Keratinocyte (primary cell): ENCODE measurements around the gene RAD54L. TPM values are rescaled to one million over a fixed set of nuclear protein-coding genes. Genes with fewer than 3 reads are reported as not detected.

ENCODE experiments used
- DNase-seq: peaks from one replicate; pipeline ENCODE4 v3.0.0-alpha.2; 2011; ENCODE audit warnings: low read depth, missing footprints, low spot score
- FAIRE-seq: peaks from 2 replicates; lab custom pipeline; 2011; peaks lifted over from hg19 to GRCh38; lab: Jason Lieb, UNC
- H2AFZ ChIP-seq: 2 replicates; pipeline ENCODE4 v1.6.0; 2012; ENCODE audit warnings: low read length, control low read depth, inconsistent platforms; ENCODE audit not compliant: control insufficient read depth
- H3K27ac ChIP-seq: 2 replicates; pipeline ENCODE4 v1.5.1; 2011; ENCODE audit warnings: low read length; ENCODE audit not compliant: control insufficient read depth, insufficient read depth
- H3K27me3 ChIP-seq: 3 replicates; pipeline ENCODE4 v1.6.0; 2011; ENCODE audit warnings: low read length; ENCODE audit not compliant: control insufficient read depth, insufficient read depth; ENCODE audit errors: extremely low read depth
- H3K36me3 ChIP-seq, 2 experiments: 2 replicates in 1 of 2; 3 replicates in 1 of 2; pipeline ENCODE4 v1.5.1; 2011; ENCODE audit warnings: low read length in 2 of 2, mild to moderate bottlenecking in 1 of 2; ENCODE audit not compliant: control insufficient read depth in 2 of 2, insufficient read depth in 2 of 2; ENCODE audit errors: extremely low read depth in 1 of 2
- H3K4me1 ChIP-seq: 3 replicates; pipeline ENCODE4 v1.5.1; 2011; ENCODE audit warnings: low read length; ENCODE audit not compliant: control insufficient read depth, insufficient read depth; ENCODE audit errors: extremely low read depth
- H3K4me2 ChIP-seq: 3 replicates; pipeline ENCODE4 v1.6.0; 2011; ENCODE audit warnings: low read depth, low read length; ENCODE audit not compliant: control insufficient read depth, insufficient read depth; ENCODE audit errors: extremely low read depth
- H3K4me3 ChIP-seq, 3 experiments: fragments of 200-600 bp in 1 of 3; sonication (generic) in 1 of 3; 2 replicates in 2 of 3; 3 replicates in 1 of 3; pipeline ENCODE4 v1.5.1; 2011 to 2016; ENCODE audit warnings: low read length in 3 of 3, mild to moderate bottlenecking in 3 of 3, control low read depth in 2 of 3, inconsistent platforms in 1 of 3, low read depth in 1 of 3, mixed read lengths in 1 of 3, mixed run types in 1 of 3, moderate library complexity in 1 of 3; ENCODE audit not compliant: control insufficient read depth in 2 of 3, insufficient read depth in 2 of 3; ENCODE audit errors: extremely low read depth in 1 of 3
- H3K79me2 ChIP-seq: 2 replicates; pipeline ENCODE4 v1.6.0; 2012; ENCODE audit warnings: low read length; ENCODE audit not compliant: control insufficient read depth, insufficient read depth
- H3K9ac ChIP-seq: 3 replicates; pipeline ENCODE4 v1.6.0; 2011; ENCODE audit warnings: low read length; ENCODE audit not compliant: control insufficient read depth, insufficient read depth; ENCODE audit errors: extremely low read depth
- H3K9me1 ChIP-seq: 3 replicates; pipeline ENCODE4 v1.6.0; 2011; ENCODE audit warnings: low read length; ENCODE audit not compliant: control insufficient read depth, insufficient read depth; ENCODE audit errors: extremely low read depth
- H3K9me3 ChIP-seq: 2 replicates; pipeline ENCODE4 v1.5.1; 2012; ENCODE audit warnings: low read depth, low read length; ENCODE audit not compliant: control insufficient read depth
- H4K20me1 ChIP-seq: 3 replicates; pipeline ENCODE4 v1.6.0; 2011; ENCODE audit warnings: low read length; ENCODE audit not compliant: control insufficient read depth, insufficient read depth; ENCODE audit errors: extremely low read depth
- EZH2 ChIP-seq: IDR thresholded peaks from one replicate; pipeline ENCODE4 v1.6.1; 2012; ENCODE audit warnings: inconsistent platforms, mild to moderate bottlenecking, low read length, moderate library complexity
- dilution Hi-C: fragments of 300-500 bp; cut with MboI; formaldehyde crosslinking; loops from one replicate; pipeline ENCODE4 v1.7.0; 2020; ENCODE audit warnings: low sequenced_read_pairs; ENCODE audit not compliant: extremely low pct_ligation_motif_present
- polyA plus RNA-seq, 5 experiments: library from polyadenylated mRNA; depleted of rRNA in 3 of 5; stranded (reverse) in 3 of 5; stranded (forward) in 1 of 5; unstranded in 1 of 5; fragments of >200 nt; gene quantifications; 1 replicate in 1 of 5; 2 replicates in 3 of 5; 3 replicates in 1 of 5; pipeline versions ENCODE4 v1.2.1 to v1.2.3, GENCODE V29; 2011 to 2012; ENCODE audit warnings: missing spikeins in 2 of 5, low read depth in 1 of 5, low replicate concordance in 1 of 5
- TF ChIP-seq, protein P1 (sequence below), 3 experiments: IDR thresholded peaks in 1 of 3; conservative IDR thresholded peaks in 1 of 3; optimal IDR thresholded peaks in 1 of 3; 2 replicates in 2 of 3; 3 replicates in 1 of 3; pipeline versions ENCODE3 to v1.5.1; 2011; ENCODE audit warnings: low read length in 3 of 3, mild to moderate bottlenecking in 3 of 3, moderate library complexity in 2 of 3, control low read depth in 1 of 3, inconsistent platforms in 1 of 3; ENCODE audit not compliant: insufficient read depth in 2 of 3; ENCODE audit errors: extremely low read depth in 1 of 3

The RAD54L gene
- polyA plus RNA-seq, 1 donor (not counting 4 experiments of a cell fraction or from before 2014, with no cell fraction given) = 3.8 TPM

DNA sequence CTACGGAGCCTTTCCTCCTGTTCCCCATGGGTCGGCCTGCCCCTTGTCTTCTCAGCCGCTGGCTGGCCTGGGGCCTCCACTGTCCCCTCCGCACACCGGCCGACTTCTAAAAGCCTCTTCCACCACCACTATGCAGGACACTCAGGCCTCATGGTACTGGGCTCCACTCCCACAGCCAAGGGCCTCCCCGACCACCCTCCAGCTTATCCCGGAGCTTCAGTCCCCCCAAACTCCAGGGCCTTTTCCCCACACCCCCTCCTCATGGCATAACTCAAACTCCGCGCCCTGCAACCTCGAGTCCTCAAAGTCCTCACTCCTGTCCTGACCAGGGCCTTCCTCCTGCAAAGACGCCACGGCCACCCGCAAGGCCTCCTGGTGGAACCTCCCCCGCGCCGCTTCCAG lies 53.8 kb downstream of the RAD54L start:
- peak overlapping the region; percentile 76 to 99 (median 99) for H3K4me3 ChIP-seq
- dilution Hi-C loops = no loop called here

DNA sequence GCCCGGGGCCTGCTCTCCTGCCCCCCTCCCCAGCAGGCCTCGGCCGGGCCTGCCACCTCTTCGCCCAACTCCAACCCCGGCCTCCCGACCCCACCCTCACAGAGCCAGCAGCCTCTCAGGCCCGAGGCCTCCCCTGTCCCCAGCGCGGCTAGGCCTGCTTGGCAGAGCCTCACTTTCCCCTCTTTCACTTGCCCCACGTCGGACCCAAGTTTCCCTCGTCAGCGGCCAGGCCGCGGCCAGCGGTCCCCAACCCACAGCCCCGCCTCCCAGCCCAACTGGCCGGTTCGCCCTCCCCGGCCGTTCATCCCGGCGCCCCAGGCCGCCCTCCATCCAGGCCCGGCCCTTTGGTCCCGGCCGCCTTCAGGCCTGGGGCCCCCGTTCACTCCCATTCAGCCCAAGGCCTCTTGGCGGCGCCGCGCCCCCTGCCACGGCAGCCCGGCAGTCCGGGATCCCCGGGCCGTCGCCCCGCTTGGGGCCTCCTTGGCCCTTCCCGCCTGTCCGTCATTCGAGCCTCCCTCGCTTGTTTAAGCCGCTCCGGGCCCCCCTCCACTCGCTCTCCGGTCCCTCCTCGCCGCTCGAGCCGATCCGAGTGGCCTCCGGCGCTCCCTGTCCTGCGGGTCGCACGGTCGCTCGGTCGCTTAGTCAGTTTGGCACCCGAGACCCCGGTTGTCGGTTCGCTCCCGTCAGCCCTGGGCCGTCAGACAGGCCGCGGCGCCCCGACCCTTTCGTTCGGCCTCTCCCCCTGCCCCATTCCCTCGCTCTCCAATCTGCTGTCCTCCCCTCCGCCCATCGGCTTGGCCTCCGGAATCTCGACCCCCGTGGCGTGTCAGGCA lies 54.5 kb downstream of the RAD54L start:
- dilution Hi-C loops = no loop called here

More for the DNA sequence above, 53.8 kb downstream of the RAD54L start:
- Histone ChIP-seq H3K9ac (peak overlapping the region; percentile 96), H2AFZ (no peak overlapping the region), H3K27ac (peak overlapping the region; percentile 98), H3K79me2 (peaks cover 78% of the 10 kb centered on the region), H3K4me2 (peak overlapping the region; percentile 99), H3K4me1 (peaks cover 17% of the 10 kb centered on the region), H3K36me3 (peaks cover 5 to 13% of the 10 kb centered on the region in 2 experiments), H3K9me3 (no peaks in the 10 kb centered on the region), H4K20me1 (peaks cover 3% of the 10 kb centered on the region), H3K27me3 (no peaks in the 10 kb centered on the region), H3K9me1 (no peaks in the 10 kb centered on the region)
- TF ChIP-seq, protein P1, sequence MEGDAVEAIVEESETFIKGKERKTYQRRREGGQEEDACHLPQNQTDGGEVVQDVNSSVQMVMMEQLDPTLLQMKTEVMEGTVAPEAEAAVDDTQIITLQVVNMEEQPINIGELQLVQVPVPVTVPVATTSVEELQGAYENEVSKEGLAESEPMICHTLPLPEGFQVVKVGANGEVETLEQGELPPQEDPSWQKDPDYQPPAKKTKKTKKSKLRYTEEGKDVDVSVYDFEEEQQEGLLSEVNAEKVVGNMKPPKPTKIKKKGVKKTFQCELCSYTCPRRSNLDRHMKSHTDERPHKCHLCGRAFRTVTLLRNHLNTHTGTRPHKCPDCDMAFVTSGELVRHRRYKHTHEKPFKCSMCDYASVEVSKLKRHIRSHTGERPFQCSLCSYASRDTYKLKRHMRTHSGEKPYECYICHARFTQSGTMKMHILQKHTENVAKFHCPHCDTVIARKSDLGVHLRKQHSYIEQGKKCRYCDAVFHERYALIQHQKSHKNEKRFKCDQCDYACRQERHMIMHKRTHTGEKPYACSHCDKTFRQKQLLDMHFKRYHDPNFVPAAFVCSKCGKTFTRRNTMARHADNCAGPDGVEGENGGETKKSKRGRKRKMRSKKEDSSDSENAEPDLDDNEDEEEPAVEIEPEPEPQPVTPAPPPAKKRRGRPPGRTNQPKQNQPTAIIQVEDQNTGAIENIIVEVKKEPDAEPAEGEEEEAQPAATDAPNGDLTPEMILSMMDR (optimal IDR thresholded peaks at IDR 0.05 in 1 of 3, IDR thresholded peaks at IDR 0.05 in 1 of 3, conservative IDR thresholded peaks at IDR 0.05 in 1 of 3; ENCODE audit: extremely low read depth in 1 of 3, insufficient read depth in 2 of 3, low read length in 3 of 3) = no peak
- no peak for TF ChIP-seq EZH2
- FAIRE-seq (no peak), DNase-seq (no peak)

More for the DNA sequence above, 54.5 kb downstream of the RAD54L start:
- TF ChIP-seq, protein P1 (optimal IDR thresholded peaks at IDR 0.05 in 1 of 3, IDR thresholded peaks at IDR 0.05 in 1 of 3, conservative IDR thresholded peaks at IDR 0.05 in 1 of 3; ENCODE audit: extremely low read depth in 1 of 3, insufficient read depth in 2 of 3, low read length in 3 of 3) = peak in 1 of 3 experiments; percentile 27
- TF ChIP-seq EZH2 = no peak
- peak overlapping the region; percentile 37 for H2AFZ ChIP-seq
- H3K79me2 ChIP-seq = peaks cover 84% of the 10 kb centered on the region
- H3K27ac ChIP-seq = peak overlapping the region; percentile 98
- DNase-seq (no peak), FAIRE-seq (no peak)
- peak overlapping the region; percentile 99 for H3K4me2 ChIP-seq
- H3K4me1 ChIP-seq = peaks cover 17% of the 10 kb centered on the region
- peaks cover 5 to 9% of the 10 kb centered on the region in 2 experiments for H3K36me3 ChIP-seq
- H3K9ac ChIP-seq = peak overlapping the region; percentile 96
- H3K9me1 ChIP-seq = no peaks in the 10 kb centered on the region
- H3K27me3 ChIP-seq = no peaks in the 10 kb centered on the region
- peak overlapping the region; percentile 76 to 99 (median 99) for H3K4me3 ChIP-seq
- H4K20me1 ChIP-seq = peaks cover 3% of the 10 kb centered on the region
- H3K9me3 ChIP-seq = no peaks in the 10 kb centered on the region
